ENCODE measurements around the gene USP12.

DNA sequence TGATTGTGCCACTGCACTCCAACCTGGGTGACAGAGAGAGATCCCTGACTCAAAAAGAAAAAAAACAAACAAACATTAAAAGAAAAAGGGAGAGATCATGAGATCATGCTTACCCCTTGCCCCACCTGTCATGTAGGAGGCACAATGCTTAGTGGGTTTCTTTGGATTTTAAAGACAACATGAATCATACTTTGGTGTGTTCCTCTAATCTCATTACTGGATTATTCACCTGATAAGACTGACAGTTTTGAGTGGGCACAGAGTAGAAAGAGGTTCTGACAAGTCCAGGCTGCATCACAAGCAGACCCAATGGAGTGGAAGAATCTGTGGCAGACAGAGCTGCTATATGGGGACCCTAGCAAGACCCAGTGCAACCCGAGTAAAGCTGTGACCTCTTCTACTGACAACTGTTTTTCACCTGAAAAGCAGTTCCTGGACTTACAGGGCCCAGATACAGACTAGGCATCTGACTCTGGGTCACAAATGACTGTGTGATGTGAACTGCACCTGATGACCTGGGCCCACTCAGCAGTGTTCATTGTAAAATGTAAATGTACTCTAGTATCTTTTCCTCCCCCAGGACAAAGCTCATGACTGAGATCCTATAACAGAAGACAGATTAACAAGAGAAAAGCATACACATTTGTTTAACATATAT, 28.9 kb upstream of the USP12 start:
- TF ChIP-seq EZH2 (IDR thresholded peaks at IDR 0.05) = no peak
- TF ChIP-seq, protein P1, sequence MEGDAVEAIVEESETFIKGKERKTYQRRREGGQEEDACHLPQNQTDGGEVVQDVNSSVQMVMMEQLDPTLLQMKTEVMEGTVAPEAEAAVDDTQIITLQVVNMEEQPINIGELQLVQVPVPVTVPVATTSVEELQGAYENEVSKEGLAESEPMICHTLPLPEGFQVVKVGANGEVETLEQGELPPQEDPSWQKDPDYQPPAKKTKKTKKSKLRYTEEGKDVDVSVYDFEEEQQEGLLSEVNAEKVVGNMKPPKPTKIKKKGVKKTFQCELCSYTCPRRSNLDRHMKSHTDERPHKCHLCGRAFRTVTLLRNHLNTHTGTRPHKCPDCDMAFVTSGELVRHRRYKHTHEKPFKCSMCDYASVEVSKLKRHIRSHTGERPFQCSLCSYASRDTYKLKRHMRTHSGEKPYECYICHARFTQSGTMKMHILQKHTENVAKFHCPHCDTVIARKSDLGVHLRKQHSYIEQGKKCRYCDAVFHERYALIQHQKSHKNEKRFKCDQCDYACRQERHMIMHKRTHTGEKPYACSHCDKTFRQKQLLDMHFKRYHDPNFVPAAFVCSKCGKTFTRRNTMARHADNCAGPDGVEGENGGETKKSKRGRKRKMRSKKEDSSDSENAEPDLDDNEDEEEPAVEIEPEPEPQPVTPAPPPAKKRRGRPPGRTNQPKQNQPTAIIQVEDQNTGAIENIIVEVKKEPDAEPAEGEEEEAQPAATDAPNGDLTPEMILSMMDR (IDR thresholded peaks at IDR 0.05) = no peak
- no peak for TF ChIP-seq EZH2phosphoT487 (IDR thresholded peaks at IDR 0.05)
